Measurements from ENCODE around the gene TMEM151A. TPM values are rescaled to one million over a fixed set of nuclear protein-coding genes. Genes with fewer than 3 reads are reported as not detected.

TMEM151A gene
- total RNA-seq, 1 experiment from 2014 or later: not detected

GRCh38 chr11:66264914-66265313 is 26.8 kb upstream of the TMEM151A start:
- Histone ChIP-seq H3K9ac (ENCODE audit: low read length) (no peak overlapping the region), H2AFZ (ENCODE audit: low read length) (no peak overlapping the region), H3F3A (ENCODE audit: low read length, unreplicated experiment) (no peaks in the 10 kb centered on the region), H4K20me1 (ENCODE audit: low read length) (0 out of 2 replicates have a peak, but pooled peaks cover 7% of the 10 kb centered on the region), H3K27me3 (ENCODE audit: low read length) (no peaks in the 10 kb centered on the region), H3K36me3 (ENCODE audit: low read depth, low read length) (peaks cover 24% of the 10 kb centered on the region), H3K4me3 (ENCODE audit: low read length) (no peak overlapping the region), H3K9me3 (ENCODE audit: low read length) (no peaks in the 10 kb centered on the region), H3K4me1 (ENCODE audit: insufficient read depth, low read length) (peaks cover 7% of the 10 kb centered on the region), H3K27ac (ENCODE audit: low read length) (no peak overlapping the region), H3K4me2 (ENCODE audit: low read length) (no peak overlapping the region), H3K9me2 (replicated peaks; ENCODE audit: low read length) (no peaks in the 10 kb centered on the region), H3K79me2 (ENCODE audit: low read length) (peaks cover 16% of the 10 kb centered on the region)
- DNase-seq (peak; percentile 41), ATAC-seq (no peak)
- ChIA-PET CTCF (no interaction called here), POLR2A (ENCODE audit: unreplicated experiment) (no interaction called here)
- intact Hi-C loops (cut with micrococcal nuclease): no loop called here
- BruUV-seq (replicated peaks): no TSS peak
- TF ChIP-seq CTCF (conservative IDR thresholded peaks at IDR 0.05; ENCODE audit: low read depth, low read length): peak; percentile 72
- no peak for TF ChIP-seq EZH2 (IDR thresholded peaks at IDR 0.05; ENCODE audit: low read length, unreplicated experiment)
- TF ChIP-seq EZH2phosphoT487 (IDR thresholded peaks at IDR 0.05; ENCODE audit: borderline replicate concordance, low read length): no peak

GRCh38 chr11:66265531-66266377 is 25.9 kb upstream of the TMEM151A start:
- Histone ChIP-seq H3K4me3 (ENCODE audit: low read length) (no peak overlapping the region), H3K9ac (ENCODE audit: low read length) (no peak overlapping the region), H3K9me3 (ENCODE audit: low read length) (no peaks in the 10 kb centered on the region), H3K4me2 (ENCODE audit: low read length) (no peak overlapping the region), H2AFZ (ENCODE audit: low read length) (no peak overlapping the region), H3F3A (ENCODE audit: low read length, unreplicated experiment) (no peaks in the 10 kb centered on the region), H3K27me3 (ENCODE audit: low read length) (no peaks in the 10 kb centered on the region), H3K36me3 (ENCODE audit: low read depth, low read length) (peaks cover 23% of the 10 kb centered on the region), H4K20me1 (ENCODE audit: low read length) (0 out of 2 replicates have a peak, but pooled peaks cover 9% of the 10 kb centered on the region), H3K27ac (ENCODE audit: low read length) (no peak overlapping the region), H3K9me2 (replicated peaks; ENCODE audit: low read length) (no peaks in the 10 kb centered on the region), H3K79me2 (ENCODE audit: low read length) (peaks cover 22% of the 10 kb centered on the region), H3K4me1 (ENCODE audit: insufficient read depth, low read length) (peaks cover 10% of the 10 kb centered on the region)
- ATAC-seq (no peak), DNase-seq (no peak)
- TF ChIP-seq EZH2phosphoT487 (IDR thresholded peaks at IDR 0.05; ENCODE audit: borderline replicate concordance, low read length) (no peak), CTCF (conservative IDR thresholded peaks at IDR 0.05; ENCODE audit: low read depth, low read length) (no peak), EZH2 (IDR thresholded peaks at IDR 0.05; ENCODE audit: low read length, unreplicated experiment) (no peak)
- no TSS peak for BruUV-seq (replicated peaks)
- ChIA-PET POLR2A (ENCODE audit: unreplicated experiment) (no interaction called here), CTCF (no interaction called here)
- intact Hi-C loops (cut with micrococcal nuclease): no loop called here

Measured in PC-3 (cell line).